GM23248 (cell line): Measurements from ENCODE around the gene LSP1. TPM values are rescaled to one million over a fixed set of nuclear protein-coding genes. Genes with fewer than 3 reads are reported as not detected.

Experiments
- DNase-seq: peaks from one replicate; pipeline ENCODE4 v3.0.0-alpha.2; 2015
- H2AFZ ChIP-seq: fragments of 200-600 bp; sonication (generic); 2 replicates; pipeline ENCODE4 v1.6.1; 2016; ENCODE audit warnings: antibody characterized with exemption
- H3F3A ChIP-seq: fragments of 200-600 bp; sonication (generic); 2 replicates; pipeline ENCODE4 v1.6.1; 2016; ENCODE audit warnings: mild to moderate bottlenecking, antibody characterized with exemption, mixed run types; ENCODE audit not compliant: insufficient read depth
- H3K27ac ChIP-seq: fragments of 200-600 bp; sonication (generic); 2 replicates; pipeline ENCODE4 v1.5.1; 2016; ENCODE audit warnings: mild to moderate bottlenecking
- H3K27me3 ChIP-seq: fragments of 200-600 bp; sonication (generic); replicated peaks from 2 replicates; pipeline ENCODE4 v1.6.1; 2016; ENCODE audit warnings: mild to moderate bottlenecking; ENCODE audit not compliant: insufficient read depth
- H3K36me3 ChIP-seq: fragments of 200-600 bp; sonication (generic); 2 replicates; pipeline ENCODE4 v1.6.1; 2016; ENCODE audit warnings: low read depth, mild to moderate bottlenecking
- H3K4me1 ChIP-seq: fragments of 200-600 bp; sonication (generic); 2 replicates; pipeline ENCODE4 v1.6.1; 2016; ENCODE audit warnings: mild to moderate bottlenecking; ENCODE audit not compliant: insufficient read depth
- H3K4me2 ChIP-seq: fragments of 200-600 bp; sonication (generic); one replicate; pipeline ENCODE4 v1.6.1; 2016; ENCODE audit warnings: mild to moderate bottlenecking; ENCODE audit not compliant: unreplicated experiment
- H3K4me3 ChIP-seq: fragments of 200-600 bp; sonication (generic); 2 replicates; pipeline ENCODE4 v1.5.1; 2016; ENCODE audit warnings: mild to moderate bottlenecking
- H3K79me2 ChIP-seq: fragments of 200-600 bp; sonication (generic); 2 replicates; pipeline ENCODE4 v1.6.1; 2016; ENCODE audit warnings: mild to moderate bottlenecking; ENCODE audit not compliant: insufficient read depth
- H3K9ac ChIP-seq: fragments of 200-600 bp; sonication (generic); 2 replicates; pipeline ENCODE4 v1.6.1; 2016; ENCODE audit warnings: mild to moderate bottlenecking
- H3K9me2 ChIP-seq: fragments of 200-600 bp; sonication (generic); 2 replicates; pipeline ENCODE4 v1.6.1; 2016; ENCODE audit warnings: mixed run types, mild to moderate bottlenecking, moderate library complexity; ENCODE audit not compliant: insufficient read depth
- H3K9me3 ChIP-seq: fragments of 200-600 bp; sonication (generic); one replicate; pipeline ENCODE4 v1.6.1; 2017; ENCODE audit warnings: low read depth
- H4K20me1 ChIP-seq: fragments of 200-600 bp; sonication (generic); 2 replicates; pipeline ENCODE4 v1.6.0; 2016; ENCODE audit not compliant: insufficient read depth
- EZH2 ChIP-seq: fragments of 200-600 bp; sonication (generic); IDR thresholded peaks from 2 replicates; pipeline ENCODE4 v1.6.1; 2018; ENCODE audit warnings: antibody characterized with exemption, mild to moderate bottlenecking; ENCODE audit not compliant: insufficient read depth, poor library complexity, severe bottlenecking
- EZH2phosphoT487 ChIP-seq: fragments of 200-600 bp; sonication (generic); IDR thresholded peaks from 2 replicates; pipeline ENCODE4 v1.6.1; 2018; ENCODE audit warnings: antibody characterized with exemption, moderate library complexity, mild to moderate bottlenecking, low read depth; ENCODE audit not compliant: insufficient read depth
- WGBS, 2 experiments: methylation state at CpG; one replicate each; pipeline ENCODE4 v1.1.6; 2015 to 2017; ENCODE audit warnings: low lambda C conversion rate in 2 of 2, low coverage in 1 of 2; ENCODE audit errors: missing lambda C conversion rate in 2 of 2; 5-methylcytosine and 5-hydroxymethylcytosine counted together
- in situ Hi-C: fragments of 300-500 bp; cut with MboI; formaldehyde crosslinking; loops from 2 replicates; pipeline ENCODE4 v1.15.0; 2020
- polyA plus RNA-seq: library from polyadenylated mRNA; unstranded; fragments of >200 nt; fragmentation: Nextera tagmentation; extraction: Ambion mirVana; gene quantifications from 2 replicates; pipeline ENCODE4 v1.2.1, GENCODE V29; 2016
- total RNA-seq: library from RNA; depleted of rRNA; stranded (reverse); fragments of >200 nt; shearing (Covaris generic); gene quantifications from 2 replicates; pipeline ENCODE4 v1.2.3, GENCODE V29; 2014

The LSP1 gene
- total and polyA plus RNA-seq, 2 experiments from 2014 or later: 0.36 TPM; not detected in 1

- H3K4me3 ChIP-seq: no peak overlapping the region
- no peaks in the 10 kb centered on the region for H3K36me3 ChIP-seq
- no peak overlapping the region for H3K9ac ChIP-seq
- no peaks in the 10 kb centered on the region for H3K9me3 ChIP-seq
- no peaks in the 10 kb centered on the region for H4K20me1 ChIP-seq
- DNase-seq: no peak
- H3F3A ChIP-seq: no peaks in the 10 kb centered on the region
- no peak overlapping the region for H3K4me2 ChIP-seq
- 0 out of 2 replicates have a peak, but pooled peaks cover 8% of the 10 kb centered on the region for H3K27me3 ChIP-seq
- TF ChIP-seq EZH2phosphoT487 (no peak), EZH2 (no peak)
- 56 to 60% methylated on average over 24 to 30 of the region's 33 CpGs for WGBS, 2 experiments
- in situ Hi-C loops: no loop called here
- H3K27ac ChIP-seq: no peak overlapping the region
- H3K9me2 ChIP-seq: no peaks in the 10 kb centered on the region
- H2AFZ ChIP-seq: no peak overlapping the region
- no peaks in the 10 kb centered on the region for H3K79me2 ChIP-seq
- no peaks in the 10 kb centered on the region for H3K4me1 ChIP-seq
Measured at GRCh38 chr11:1935156-1936071, 82.5 kb downstream of the LSP1 start.

GRCh38 chr11:1936072-1936780 lies 83.3 kb downstream of the LSP1 start:
- Histone ChIP-seq H3K9ac (no peak overlapping the region), H3K27me3 (0 out of 2 replicates have a peak, but pooled peaks cover 6% of the 10 kb centered on the region), H3K9me2 (no peaks in the 10 kb centered on the region), H4K20me1 (no peaks in the 10 kb centered on the region), H2AFZ (no peak overlapping the region), H3K4me2 (no peak overlapping the region), H3K4me1 (no peaks in the 10 kb centered on the region), H3K9me3 (no peaks in the 10 kb centered on the region), H3F3A (no peaks in the 10 kb centered on the region), H3K36me3 (no peaks in the 10 kb centered on the region), H3K4me3 (no peak overlapping the region), H3K27ac (no peak overlapping the region), H3K79me2 (no peaks in the 10 kb centered on the region)
- TF ChIP-seq EZH2phosphoT487 (no peak), EZH2 (no peak)
- WGBS, 2 experiments: 65 to 75% methylated on average over 30 to 31 of the region's 34 CpGs
- in situ Hi-C loops: no loop called here
- no peak for DNase-seq

- Histone ChIP-seq H3K9me2 (no peaks in the 10 kb centered on the region), H3K27me3 (0 out of 2 replicates have a peak, but pooled peaks cover 4% of the 10 kb centered on the region), H3K27ac (no peak overlapping the region), H3K79me2 (no peaks in the 10 kb centered on the region), H3K4me2 (no peak overlapping the region), H2AFZ (no peak overlapping the region), H3K4me3 (no peak overlapping the region), H3K36me3 (no peaks in the 10 kb centered on the region), H3K9me3 (no peaks in the 10 kb centered on the region), H3K4me1 (no peaks in the 10 kb centered on the region), H3K9ac (no peak overlapping the region), H3F3A (no peaks in the 10 kb centered on the region), H4K20me1 (no peaks in the 10 kb centered on the region)
- no peak for TF ChIP-seq EZH2phosphoT487
- no peak for TF ChIP-seq EZH2
- 71 to 72% methylated on average over 19 to 33 of the region's 34 CpGs for WGBS, 2 experiments
- in situ Hi-C loops: no loop called here
- no peak for DNase-seq
Measured at GRCh38 chr11:1936781-1937615, 84.1 kb downstream of the LSP1 start.
